Smooth muscle cell of the brain vasculature (primary cell): ENCODE measurements around the gene PLXNB2.

Source experiments
- DNase-seq: peaks from one replicate; pipeline ENCODE4 v3.0.0-alpha.2; 2012; ENCODE audit warnings: low read depth, low spot score

Gene PLXNB2

GRCh38 chr22:50266994-50267393 is 40.5 kb downstream of the PLXNB2 start:
- DNase-seq, result no peak

GRCh38 chr22:50264946-50265669 is 42.3 kb downstream of the PLXNB2 start:
- DNase-seq, result no peak

- no peak for DNase-seq
Measured at GRCh38 chr22:50264104-50264745, 43.2 kb downstream of the PLXNB2 start.

- no peak for DNase-seq
Measured at GRCh38 chr22:50262973-50263617, 44.4 kb downstream of the PLXNB2 start.

DNA sequence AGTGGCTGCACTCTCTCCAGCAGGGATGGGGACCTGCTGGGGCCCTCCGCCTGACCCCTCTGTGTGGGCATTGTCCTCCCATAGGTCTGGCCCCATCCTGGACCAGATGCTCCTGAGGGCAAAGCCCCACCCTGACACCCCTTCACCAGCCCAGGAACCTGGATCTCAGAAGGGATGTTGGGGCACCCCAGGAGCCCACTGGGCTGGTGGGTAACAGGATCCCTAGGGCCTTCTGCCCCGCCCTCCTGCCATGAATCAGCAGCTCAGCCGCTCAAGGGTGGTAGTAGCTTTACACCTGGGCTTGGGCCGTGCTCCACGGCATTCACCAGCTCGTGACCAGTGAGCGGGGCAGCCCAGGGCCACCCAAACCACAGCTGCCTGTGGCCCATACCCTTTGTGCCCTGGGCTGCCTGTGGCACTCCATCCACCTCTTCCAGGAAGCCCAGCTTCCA is 45.0 kb downstream of the PLXNB2 start:
- no peak for DNase-seq

- DNase-seq, result no peak
Measured at GRCh38 chr22:50261615-50262459, 45.6 kb downstream of the PLXNB2 start, which contains the start of gene MAPK12. MAPK12 (minus strand) TSS chr22:50261683; CDS start chr22:50261509, 174 bp downstream.

DNA sequence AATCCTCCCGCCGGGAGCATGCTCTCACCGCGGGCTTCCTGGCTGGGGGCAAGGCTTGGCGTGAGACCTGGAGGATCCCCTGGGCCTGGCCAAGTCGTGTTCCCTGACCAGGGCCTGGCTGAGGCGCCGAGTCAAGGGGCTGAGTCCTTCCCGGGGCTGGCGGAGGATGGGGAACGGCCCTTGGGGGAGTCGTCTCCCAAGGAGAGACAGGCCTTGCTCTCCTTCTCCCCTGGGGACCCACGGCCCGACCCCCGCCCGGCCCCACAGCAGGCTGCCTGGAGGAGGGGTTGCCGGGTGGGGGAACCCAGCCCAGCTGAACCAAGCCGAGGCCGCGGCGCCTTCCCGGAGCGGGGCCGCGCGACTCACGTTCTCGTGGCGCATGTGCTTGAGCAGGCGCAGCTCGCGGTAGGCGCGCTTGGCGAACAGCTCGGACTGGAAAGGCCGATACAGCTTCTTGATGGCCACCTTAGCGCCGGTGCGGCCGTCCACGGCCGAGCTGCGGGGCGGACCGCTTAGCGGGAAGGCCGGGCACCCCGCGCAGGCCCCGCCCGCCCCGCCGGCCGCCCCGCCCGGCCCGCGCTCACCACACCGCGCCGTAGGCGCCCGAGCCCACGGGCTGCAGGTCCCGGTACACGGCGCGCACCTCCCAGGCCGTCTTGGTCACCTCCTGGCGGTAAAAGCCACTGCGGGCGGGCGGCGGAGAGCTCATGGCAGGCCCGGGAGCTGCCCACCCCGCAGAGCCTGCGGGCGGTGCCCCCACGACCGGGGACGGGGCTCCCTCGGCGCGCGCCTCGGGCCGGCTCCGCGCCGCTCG is 46.4 kb downstream of the PLXNB2 start:
- no peak for DNase-seq

DNA sequence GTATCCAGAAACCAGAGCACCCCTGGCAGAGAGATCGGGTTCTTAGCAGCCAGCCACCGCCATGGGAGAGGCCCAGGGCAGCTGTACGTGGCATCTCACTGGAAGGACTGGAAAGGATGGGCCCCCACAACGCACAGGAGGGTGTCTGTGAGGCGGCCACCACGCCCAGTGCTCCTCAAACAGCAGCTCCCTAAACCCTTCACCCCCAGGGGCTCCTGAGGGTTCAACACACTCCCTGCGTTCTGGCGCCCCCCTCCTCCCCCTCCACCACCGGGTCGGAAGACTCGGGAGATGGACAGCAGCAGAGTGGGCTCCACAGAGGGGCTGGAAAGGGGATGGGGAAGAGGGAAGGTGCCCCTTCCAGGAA is 47.0 kb downstream of the PLXNB2 start:
- no peak for DNase-seq

- no peak for DNase-seq
Measured at GRCh38 chr22:50259302-50259701, 48.1 kb downstream of the PLXNB2 start.

GRCh38 chr22:50258361-50259292 is 48.8 kb downstream of the PLXNB2 start:
- no peak for DNase-seq

DNA sequence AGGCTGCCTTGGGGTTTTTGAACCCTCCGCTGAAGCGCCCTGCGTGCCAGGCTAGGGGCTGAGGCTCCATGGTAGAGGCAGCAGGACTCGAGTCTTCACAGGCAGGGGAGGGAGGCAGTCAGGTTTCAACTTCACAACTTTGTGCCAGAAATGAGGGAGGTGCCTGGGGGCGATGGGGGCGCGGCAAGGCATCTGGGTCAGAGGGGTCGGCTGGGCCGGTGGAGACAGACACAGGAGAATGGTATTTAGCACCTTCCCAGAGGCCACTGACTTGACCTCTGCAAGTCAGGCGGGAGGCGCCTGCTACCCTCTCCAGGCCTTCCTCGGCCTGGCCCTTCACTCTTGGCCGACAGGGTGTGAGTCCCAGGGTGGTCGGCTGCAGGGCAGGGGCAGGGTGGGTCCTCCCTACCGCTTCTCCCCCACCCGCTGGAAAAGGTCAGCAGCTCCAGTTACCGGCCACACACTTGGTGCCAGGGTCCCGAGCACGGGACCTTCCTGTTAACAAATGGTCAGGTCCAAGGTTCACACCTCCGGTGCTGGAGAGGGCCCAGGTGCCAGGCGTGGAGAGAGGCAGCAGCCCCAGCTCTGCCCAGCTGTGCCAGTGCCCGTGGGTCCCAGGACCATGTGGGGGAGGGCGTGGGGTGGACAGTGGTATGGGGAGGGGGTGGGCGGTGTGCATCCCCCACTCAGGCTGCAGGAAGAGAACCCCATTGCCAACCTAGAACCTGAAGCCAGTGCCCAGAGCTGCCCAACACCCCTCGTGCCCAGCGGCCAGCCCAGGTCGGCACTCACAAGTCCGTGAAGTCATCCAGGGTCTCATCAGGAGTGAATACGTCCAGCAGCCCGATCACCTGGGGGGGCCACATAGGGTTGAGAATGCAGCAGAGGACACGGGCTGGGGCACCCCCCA is 49.7 kb downstream of the PLXNB2 start:
- DNase-seq, result no peak

- DNase-seq, result no peak
Measured at GRCh38 chr22:50257041-50257440, 50.4 kb downstream of the PLXNB2 start.

GRCh38 chr22:50256258-50256862 is 51.1 kb downstream of the PLXNB2 start:
- no peak for DNase-seq

DNA sequence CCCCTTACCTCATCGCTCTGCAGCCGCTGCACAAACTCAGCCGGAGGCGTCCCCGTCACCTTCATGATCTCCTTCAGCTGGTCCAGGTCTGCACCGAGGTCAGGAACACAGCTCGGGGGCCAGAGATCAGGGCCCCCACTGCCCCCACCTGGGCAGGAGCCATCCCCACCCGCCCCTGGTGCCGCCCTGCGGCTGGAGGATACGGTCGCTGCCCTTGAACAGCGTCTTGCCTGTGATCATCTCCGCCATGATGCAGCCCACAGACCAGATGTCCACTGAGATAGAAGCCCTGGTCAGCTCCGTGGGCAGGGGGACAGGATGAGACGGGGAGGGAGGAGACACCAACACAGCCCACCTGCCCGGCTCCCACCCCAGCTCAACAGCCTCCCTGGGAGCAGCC is 51.8 kb downstream of the PLXNB2 start:
- no peak for DNase-seq

- no peak for DNase-seq
Measured at GRCh38 chr22:50255099-50255498, 52.3 kb downstream of the PLXNB2 start.

- DNase-seq, result no peak
Measured at GRCh38 chr22:50253941-50254340, 53.5 kb downstream of the PLXNB2 start.

DNA sequence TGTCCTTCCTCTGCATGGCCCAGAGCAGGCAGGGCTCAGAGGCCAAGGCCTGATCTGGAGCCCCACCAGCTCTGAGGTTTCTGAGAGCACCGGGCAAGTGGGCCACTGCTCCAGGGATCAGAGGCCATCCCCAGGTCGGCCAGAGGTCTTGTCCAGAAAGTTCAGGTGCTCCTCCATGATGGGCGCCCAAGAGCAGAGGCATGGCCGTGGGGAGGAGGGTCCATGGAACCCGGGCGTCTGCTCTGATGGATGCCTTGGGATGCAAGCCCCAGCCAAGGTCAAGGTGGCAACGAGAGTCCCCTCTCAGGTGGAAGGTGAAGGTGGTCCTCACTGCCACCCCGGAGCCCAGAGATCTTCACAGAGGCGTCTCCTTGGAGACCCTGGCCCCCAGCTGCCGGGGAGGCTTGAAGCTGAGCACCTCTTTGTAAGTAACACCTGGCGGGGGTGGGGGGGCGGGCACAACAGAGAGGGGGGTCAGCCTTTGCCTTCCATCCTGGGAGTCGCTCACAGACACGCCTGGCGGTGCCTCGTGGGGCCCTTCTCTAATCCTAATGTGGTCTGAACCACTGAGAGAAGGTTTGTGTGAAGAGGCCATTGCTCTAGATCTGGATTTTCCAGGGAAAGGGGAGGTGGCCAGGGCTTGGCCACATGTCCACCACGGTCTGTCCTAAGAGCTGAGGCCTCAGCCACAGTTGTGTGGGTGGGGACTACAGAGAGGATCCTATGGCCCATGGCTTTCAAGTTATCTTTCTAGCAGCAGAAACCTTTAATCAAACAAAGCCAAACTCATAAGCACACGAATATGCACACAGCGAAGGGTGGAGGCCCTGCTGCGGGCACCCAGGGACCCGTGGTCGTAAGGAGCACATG is 54.2 kb downstream of the PLXNB2 start:
- DNase-seq, result no peak
